Adipose tissue (tissue), 3 donors: Measurements from ENCODE around the gene MED31. TPM values are rescaled to one million over a fixed set of nuclear protein-coding genes. Genes with fewer than 3 reads are reported as not detected.
"Not testable (repeated sequence)": the region's sequence is repeated elsewhere in the genome, so short reads cannot be mapped to it uniquely, and the experiment has no call there.

Experiments used
- H3K27ac ChIP-seq: one replicate; pipeline ENCODE4 v1.5.1; 2013; ENCODE audit warnings: low read depth, low read length
- WGBS, 3 donors: extraction: QIAGEN DNeasy Blood & Tissue Kit; methylation state at CpG; one replicate each; pipeline ENCODE4 v1.1.7; 2013; 5-methylcytosine and 5-hydroxymethylcytosine counted together
- polyA plus RNA-seq, 3 donors: library from polyadenylated mRNA; stranded (reverse); fragments of 200-250 nt; gene quantifications; one replicate each; pipeline ENCODE4 v1.2.3, GENCODE V29; 2013
- donor health status: healthy with polysubstance abuse.
- donor health status: Bipolar disorder and iron deficiency.
- donor health status: healthy.

Gene MED31
- 10 to 100 TPM in 1 of 3 donors, 1 to 10 TPM in 2; 6.3 to 31.0 (median 8.6) TPM for polyA plus RNA-seq

- peak within 1 kb of the TSS; percentile 56 for H3K27ac ChIP-seq
- WGBS, 3 donors: 0 to 2% (median 1%) methylated on average over 35 of the region's 35 CpGs
Observed at GRCh38 chr17:6651354-6651918, at the start of gene MED31, which contains the start of gene C17orf100. TSS of gene MED31 (minus strand) at chr17:6651605. CDS start at chr17:6651528, 77 bp downstream. TSS of gene C17orf100 (plus strand) at chr17:6651762. CDS start at chr17:6651914, 152 bp downstream.

- H3K27ac ChIP-seq: no peak overlapping the region
- 76 to 90% (median 79%) methylated on average over 8 of the region's 8 CpGs for WGBS, 3 donors
Observed at GRCh38 chr17:6700948-6701307, 49.5 kb upstream of the MED31 start.

GRCh38 chr17:6699997-6700947, 48.9 kb upstream of the MED31 start:
- 63 to 75% (median 67%) methylated on average over 16 of the region's 16 CpGs for WGBS, 3 donors
- H3K27ac ChIP-seq: no peak overlapping the region

GRCh38 chr17:6698004-6698403, 46.6 kb upstream of the MED31 start:
- WGBS, 3 donors: 79 to 90% (median 84%) methylated on average over 11 of the region's 11 CpGs
- H3K27ac ChIP-seq: no peak overlapping the region

- WGBS, 3 donors: 84 to 93% (median 92%) methylated on average over 5 of the region's 5 CpGs
- H3K27ac ChIP-seq: no peak overlapping the region
Observed at GRCh38 chr17:6696906-6697305, 45.5 kb upstream of the MED31 start.

- H3K27ac ChIP-seq: no peak overlapping the region
- WGBS, 3 donors: 68 to 87% (median 79%) methylated on average over 13 of the region's 13 CpGs
Observed at GRCh38 chr17:6695565-6695964, 44.2 kb upstream of the MED31 start.

GRCh38 chr17:6695051-6695450, 43.6 kb upstream of the MED31 start:
- no peak overlapping the region for H3K27ac ChIP-seq
- 78 to 94% (median 89%) methylated on average over 2 of the region's 2 CpGs for WGBS, 3 donors

- 63 to 66% (median 66%) methylated on average over 6 of the region's 6 CpGs for WGBS, 3 donors
- not testable (repeated sequence) for H3K27ac ChIP-seq
Observed at GRCh38 chr17:6691958-6692357, 40.6 kb upstream of the MED31 start.

- 80 to 85% (median 85%) methylated on average over 3 of the region's 3 CpGs for WGBS, 3 donors
- no peak overlapping the region for H3K27ac ChIP-seq
Observed at GRCh38 chr17:6691546-6691945, 40.1 kb upstream of the MED31 start.

GRCh38 chr17:6690641-6691040, 39.2 kb upstream of the MED31 start:
- WGBS, 3 donors: 81 to 86% (median 85%) methylated on average over 11 of the region's 11 CpGs
- no peak overlapping the region for H3K27ac ChIP-seq

GRCh38 chr17:6688944-6689343, 37.5 kb upstream of the MED31 start:
- WGBS, 3 donors: 82 to 88% (median 85%) methylated on average over 9 of the region's 9 CpGs
- H3K27ac ChIP-seq: no peak overlapping the region

GRCh38 chr17:6686026-6686425, 34.6 kb upstream of the MED31 start:
- H3K27ac ChIP-seq: no peak overlapping the region
- 77 to 89% (median 82%) methylated on average over 4 of the region's 4 CpGs for WGBS, 3 donors

- no peak overlapping the region for H3K27ac ChIP-seq
- WGBS, 3 donors: 83 to 87% (median 87%) methylated on average over 14 of the region's 14 CpGs
Observed at GRCh38 chr17:6684881-6685767, 33.7 kb upstream of the MED31 start.

GRCh38 chr17:6684460-6684783, 33.0 kb upstream of the MED31 start:
- H3K27ac ChIP-seq: no peak overlapping the region
- 65 to 86% (median 78%) methylated on average over 7 of the region's 7 CpGs for WGBS, 3 donors

GRCh38 chr17:6683730-6684459, 32.5 kb upstream of the MED31 start:
- WGBS, 3 donors: 79 to 94% (median 81%) methylated on average over 3 of the region's 3 CpGs
- no peak overlapping the region for H3K27ac ChIP-seq

GRCh38 chr17:6683081-6683684, 31.8 kb upstream of the MED31 start:
- no peak overlapping the region for H3K27ac ChIP-seq
- WGBS, 3 donors: 44 to 88% (median 80%) methylated on average over 3 of the region's 3 CpGs

- no peak overlapping the region for H3K27ac ChIP-seq
- WGBS, 3 donors: 87 to 96% (median 91%) methylated on average over 4 of the region's 4 CpGs
Observed at GRCh38 chr17:6682339-6682738, 30.9 kb upstream of the MED31 start.

- no peak overlapping the region for H3K27ac ChIP-seq
- 77 to 82% (median 79%) methylated on average over 5 of the region's 5 CpGs for WGBS, 3 donors
Observed at GRCh38 chr17:6681671-6682070, 30.3 kb upstream of the MED31 start.
